HG02840 (cell line): Measurements from ENCODE around the gene CSF2RB.

Source experiments
- ATAC-seq: cut with Tn5 transposase; IDR thresholded peaks from one replicate; pipeline ENCODE4 v1.9.1; 2021; ENCODE audit warnings: mild to moderate bottlenecking, moderate library complexity, moderate number of reproducible peaks; ENCODE audit not compliant: unreplicated experiment, low FRiP score

The CSF2RB gene

GRCh38 chr22:36913427-36914389 is at the start of gene CSF2RB:
Gene CSF2RB, plus strand, starts transcription at chr22:36913628. Its CDS starts 8,580 bp downstream, at chr22:36922208.
- ATAC-seq, result no peak

- no peak for ATAC-seq
Measured at GRCh38 chr22:36863979-36864378, 49.4 kb upstream of the CSF2RB start.

GRCh38 chr22:36864454-36865215 is 48.8 kb upstream of the CSF2RB start:
- no peak for ATAC-seq

GRCh38 chr22:36865346-36865745 is 48.1 kb upstream of the CSF2RB start:
- ATAC-seq, result no peak

- ATAC-seq, result no peak
Measured at GRCh38 chr22:36867695-36868094, 45.7 kb upstream of the CSF2RB start.

- no peak for ATAC-seq
Measured at GRCh38 chr22:36868546-36869181, 44.8 kb upstream of the CSF2RB start.

DNA sequence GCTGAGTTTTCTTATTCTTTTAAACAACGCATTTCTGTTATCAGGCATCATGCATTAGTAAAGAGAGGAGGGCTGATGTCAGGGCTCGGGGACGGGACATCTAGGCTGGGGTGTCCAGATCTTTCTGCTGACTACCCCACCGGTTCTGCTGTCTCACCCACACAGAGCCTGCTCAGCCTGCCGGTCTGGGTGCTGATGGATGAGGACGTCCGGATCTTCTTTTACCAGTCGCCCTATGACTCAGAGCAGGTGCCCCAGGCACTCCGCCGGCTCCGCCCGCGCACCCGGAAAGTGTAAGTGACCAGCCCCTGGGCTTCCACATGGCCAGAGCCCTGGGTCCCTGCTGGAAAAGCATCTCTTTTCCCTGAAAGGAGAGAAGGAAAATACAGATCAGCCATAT is 43.2 kb upstream of the CSF2RB start:
- no peak for ATAC-seq

DNA sequence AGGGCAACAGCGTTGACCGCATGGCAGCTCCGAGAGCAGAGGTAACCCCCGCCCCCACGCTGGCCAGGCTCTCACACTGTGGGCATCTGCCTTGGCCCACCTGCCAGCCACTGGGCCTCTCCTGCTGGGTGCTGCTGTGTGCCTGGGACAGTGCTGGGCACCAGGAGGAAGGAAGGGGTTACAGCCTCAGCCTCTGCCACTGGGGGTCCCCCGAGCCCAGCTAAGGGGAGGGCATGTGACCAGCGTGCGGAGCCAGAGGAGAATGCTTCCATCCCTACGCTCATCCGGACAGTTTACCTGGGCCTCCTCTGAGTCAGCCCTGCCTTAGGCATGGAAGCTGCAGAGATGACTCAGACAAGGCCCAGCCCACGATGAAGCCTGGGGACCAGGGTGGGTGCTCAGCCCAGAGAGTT is 41.8 kb upstream of the CSF2RB start:
- no peak for ATAC-seq

- no peak for ATAC-seq
Measured at GRCh38 chr22:36872084-36872483, 41.3 kb upstream of the CSF2RB start.

DNA sequence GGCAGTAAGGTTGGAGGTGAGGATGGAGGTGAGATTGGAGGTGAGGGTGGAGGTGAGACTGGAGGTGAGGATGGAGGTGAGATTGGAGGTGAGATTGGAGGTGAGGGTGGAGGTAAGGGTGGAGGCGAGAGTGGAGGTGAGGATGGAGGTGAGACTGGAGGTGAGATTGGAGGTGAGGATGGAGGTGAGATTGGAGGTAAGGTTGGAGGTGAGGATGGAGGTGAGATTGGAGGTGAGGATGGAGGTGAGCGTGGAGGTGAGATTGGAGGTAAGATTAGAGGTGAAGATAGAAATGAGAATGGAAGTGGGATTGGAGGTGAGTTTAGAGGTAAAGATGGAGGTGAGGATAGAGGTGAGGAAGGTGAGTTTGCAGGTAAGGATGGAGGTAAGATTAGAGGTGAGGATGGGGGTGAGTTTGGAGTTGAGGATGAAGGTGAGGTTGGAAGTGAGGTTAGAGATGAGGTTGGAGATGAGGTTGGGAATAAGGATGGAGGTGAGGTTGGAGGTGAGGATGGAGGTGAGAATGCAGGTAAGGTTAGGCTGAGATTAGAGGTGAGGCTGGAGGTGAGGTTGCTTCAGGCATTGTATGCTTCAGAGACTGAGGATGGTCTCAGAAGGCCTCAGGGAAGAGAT is 40.4 kb upstream of the CSF2RB start:
- no peak for ATAC-seq

DNA sequence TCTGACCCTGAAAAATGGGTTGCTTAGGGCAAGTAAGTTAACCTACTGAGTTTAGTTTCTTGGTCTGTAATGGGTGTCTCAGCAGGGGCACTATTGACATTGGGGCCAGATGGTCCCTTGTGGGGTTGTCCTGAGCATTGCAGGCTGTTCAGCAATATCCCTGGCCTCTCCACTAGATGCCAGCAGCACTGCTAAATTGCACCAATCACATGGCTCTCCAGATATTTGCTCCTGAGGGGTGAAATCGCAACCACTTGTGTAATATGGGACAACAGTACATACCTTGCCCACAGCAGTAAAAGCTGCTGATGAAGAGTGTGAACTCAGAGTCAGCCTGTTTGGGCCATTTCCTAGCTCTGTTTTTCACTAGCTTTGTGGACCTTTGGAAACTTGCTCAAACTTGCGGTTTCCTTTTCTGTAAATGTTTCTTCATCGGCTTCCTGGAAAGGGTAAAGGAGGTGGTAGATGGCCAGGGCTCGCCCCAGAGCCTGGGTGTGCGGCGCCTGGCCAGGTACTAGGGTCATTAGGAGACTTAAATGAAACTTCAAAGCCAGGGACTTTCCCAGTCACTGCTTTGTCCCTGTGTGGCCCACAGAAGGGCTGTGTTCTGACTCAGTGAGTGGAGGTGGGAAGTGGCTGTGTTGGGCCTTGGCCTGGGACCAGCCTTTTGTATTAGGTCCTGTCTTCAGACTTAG is 39.7 kb upstream of the CSF2RB start:
- ATAC-seq, result peak; percentile 86

GRCh38 chr22:36874309-36874696 is 39.1 kb upstream of the CSF2RB start:
- ATAC-seq, result no peak

DNA sequence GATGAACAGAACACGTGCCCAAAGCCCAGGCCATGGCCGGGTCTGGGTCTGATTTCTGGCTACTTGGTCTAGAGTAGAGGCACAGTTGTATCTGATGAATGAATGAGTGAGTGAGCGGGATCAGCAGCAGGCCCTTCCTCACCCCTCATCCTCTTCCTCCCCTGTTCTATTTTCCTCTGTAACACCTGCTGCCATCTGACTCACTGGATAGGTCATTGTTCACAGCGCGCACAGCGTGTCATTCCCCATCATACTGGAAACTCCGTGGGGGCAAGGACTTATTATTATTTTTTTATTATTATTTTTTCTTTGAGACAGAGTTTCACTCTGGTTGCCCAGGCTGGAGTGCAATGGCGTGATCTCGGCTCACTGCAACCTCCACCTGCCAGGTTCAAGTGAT is 38.7 kb upstream of the CSF2RB start:
- ATAC-seq, result no peak

DNA sequence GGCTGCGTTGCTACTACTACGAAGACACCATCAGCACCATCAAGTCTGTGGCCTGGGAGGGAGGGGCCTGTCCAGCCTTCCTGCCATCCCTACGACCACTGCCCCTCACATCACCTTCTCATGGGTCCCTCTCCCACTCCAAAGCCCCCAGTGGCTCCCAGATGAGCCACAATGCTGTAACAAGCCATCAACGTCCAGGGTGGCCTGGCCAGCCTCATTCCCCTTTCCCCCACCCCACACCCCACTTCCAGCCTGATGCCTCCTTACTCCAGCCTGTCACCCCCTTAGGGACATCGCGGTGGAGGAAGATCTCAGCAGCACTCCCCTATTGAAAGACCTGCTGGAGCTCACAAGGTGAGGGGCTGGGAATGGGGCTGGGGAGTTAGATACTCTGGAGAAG is 37.7 kb upstream of the CSF2RB start:
- no peak for ATAC-seq

DNA sequence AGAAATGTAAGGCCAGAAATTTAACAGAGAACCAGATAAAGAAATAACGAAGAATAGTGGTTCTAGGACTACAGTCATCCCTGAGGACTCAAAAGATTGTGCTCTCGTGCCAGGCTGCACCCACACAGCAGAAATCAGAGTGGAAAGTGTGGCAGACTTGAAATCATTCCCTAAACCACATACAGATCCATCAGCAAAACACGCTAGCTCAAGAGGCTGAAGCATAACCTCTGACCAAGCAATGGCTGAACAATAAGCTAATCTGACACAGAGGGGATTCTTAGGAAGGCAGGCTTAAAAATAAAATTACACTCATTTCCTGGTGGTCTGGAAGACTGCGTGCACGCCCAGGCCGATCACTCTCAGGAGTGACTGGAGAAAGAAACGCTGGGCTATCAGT is 33.7 kb upstream of the CSF2RB start:
- no peak for ATAC-seq

DNA sequence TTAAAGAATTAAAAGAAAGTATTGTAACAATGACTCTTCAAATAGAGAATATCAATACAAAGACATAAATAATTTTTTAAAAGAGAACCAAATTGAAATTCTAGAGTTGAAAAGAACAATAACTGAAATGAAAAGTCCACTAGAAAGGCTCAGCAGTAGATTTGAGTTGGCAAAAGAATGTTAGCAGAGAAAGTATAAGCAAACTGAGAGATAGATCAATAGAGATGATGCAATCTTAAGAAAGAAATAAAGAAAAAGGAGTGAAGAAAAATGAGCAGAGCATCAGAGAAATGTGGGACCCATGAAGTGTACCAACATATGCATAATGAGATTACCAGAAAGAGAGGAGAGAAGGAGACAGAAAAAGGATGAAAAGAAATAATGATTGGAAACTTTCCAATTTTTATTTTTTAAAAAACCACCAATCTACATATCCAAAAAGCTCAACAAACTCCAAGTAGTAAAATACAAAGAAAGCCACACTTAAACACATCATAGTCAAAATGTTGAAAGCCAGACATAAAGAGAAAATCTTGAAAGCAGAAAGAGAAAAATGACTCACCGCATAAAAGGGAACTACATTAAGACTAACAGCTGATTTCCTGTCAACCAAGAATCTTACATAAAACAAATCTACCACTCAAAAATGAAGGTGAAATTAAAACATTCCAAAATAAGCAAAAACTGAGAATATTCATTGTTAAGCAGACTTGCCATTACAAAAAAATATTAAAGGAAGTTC is 31.8 kb upstream of the CSF2RB start:
- ATAC-seq, result no peak

DNA sequence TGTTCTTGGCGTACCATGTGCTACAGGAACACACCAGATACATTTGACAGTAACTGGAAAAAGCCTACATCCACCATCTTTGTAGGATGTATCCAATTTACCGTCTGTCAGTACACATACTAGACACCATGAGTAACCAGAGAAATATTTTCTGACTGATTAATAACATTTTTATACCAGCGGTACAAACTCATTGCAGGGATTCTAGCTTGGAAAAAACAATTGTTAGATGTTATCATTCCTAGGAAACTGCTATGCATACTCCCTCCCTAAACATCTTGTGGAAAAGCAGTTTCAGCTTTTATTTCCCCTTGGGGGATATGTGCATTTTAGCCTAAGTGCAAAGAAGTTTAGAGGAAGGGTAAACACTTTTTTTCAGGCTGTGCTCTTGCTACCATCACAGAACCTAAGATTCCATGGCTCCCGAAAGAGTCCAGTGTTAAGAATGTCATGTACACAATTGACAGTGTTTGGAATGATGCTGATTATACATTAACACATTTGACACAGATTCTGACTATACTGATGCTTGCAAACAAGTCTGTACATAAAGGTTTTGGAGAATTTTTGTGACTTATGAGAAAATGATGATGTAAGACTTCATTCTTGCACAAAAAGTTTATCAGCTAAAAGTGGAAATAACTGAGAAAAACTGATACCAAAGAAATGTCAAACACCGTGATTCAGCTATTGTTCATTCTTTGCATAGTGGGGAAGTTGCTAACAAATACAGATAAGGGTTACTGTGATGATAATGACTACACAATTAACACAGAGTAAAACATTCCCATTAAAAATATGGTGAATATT is 28.9 kb upstream of the CSF2RB start:
- ATAC-seq, result no peak

DNA sequence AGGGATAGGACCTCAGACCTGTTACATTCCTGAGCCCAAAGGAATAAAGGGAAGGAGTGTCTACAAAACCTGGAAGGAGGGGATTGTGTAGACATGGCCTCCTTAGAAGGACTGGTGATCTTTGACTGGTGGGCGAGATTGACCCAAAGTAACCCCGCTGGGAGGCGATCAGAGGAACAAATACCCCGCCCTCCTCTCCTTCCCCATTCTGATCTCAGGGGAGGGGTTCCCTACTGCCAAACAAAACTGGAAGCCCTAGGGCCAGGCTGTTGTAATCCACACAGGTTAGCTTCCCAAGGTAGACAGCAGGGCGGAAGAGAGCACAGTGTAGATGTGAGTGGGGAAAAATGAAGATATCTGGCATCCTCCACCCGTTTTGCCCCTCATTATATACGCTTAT is 28.0 kb upstream of the CSF2RB start:
- ATAC-seq, result no peak

DNA sequence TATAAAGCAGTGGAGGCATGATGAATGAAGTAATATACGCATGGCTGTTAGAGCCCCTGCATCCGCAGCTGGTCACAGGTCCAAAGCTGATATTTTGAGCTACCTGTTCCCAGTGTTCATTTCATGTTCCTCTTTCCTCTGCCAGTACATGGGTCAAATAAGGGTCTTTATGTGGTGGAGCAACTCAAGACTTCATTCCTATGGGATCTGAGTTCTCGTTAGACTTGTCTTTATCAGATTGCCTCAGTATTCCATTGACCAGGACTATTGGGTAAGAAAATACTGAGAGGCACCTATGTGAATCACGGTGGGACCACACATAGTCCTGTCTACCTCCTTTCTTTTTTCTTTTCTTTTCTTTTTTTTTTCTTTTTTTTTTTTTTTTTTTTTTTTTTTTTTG is 27.4 kb upstream of the CSF2RB start:
- no peak for ATAC-seq
